Endothelial cell (in vitro differentiated cells): Measurements from ENCODE around the gene OAS3. TPM values are rescaled to one million over a fixed set of nuclear protein-coding genes. Genes with fewer than 3 reads are reported as not detected.

Source experiments
- DNase-seq: peaks from one replicate; pipeline ENCODE4 v3.0.0; 2021; ENCODE audit warnings: low spot score
- H3K27ac Mint-ChIP-seq: one replicate; pipeline ENCODE4 v1.8.0; 2021; ENCODE audit warnings: mixed read lengths, inconsistent platforms; ENCODE audit not compliant: unreplicated experiment
- H3K27me3 Mint-ChIP-seq: one replicate; pipeline ENCODE4 v1.8.0; 2021; ENCODE audit warnings: mild to moderate bottlenecking, moderate library complexity, mixed read lengths, inconsistent platforms; ENCODE audit not compliant: unreplicated experiment
- H3K36me3 Mint-ChIP-seq: one replicate; pipeline ENCODE4 v1.8.0; 2021; ENCODE audit warnings: mild to moderate bottlenecking, low read depth, mixed read lengths, inconsistent platforms; ENCODE audit not compliant: unreplicated experiment
- H3K4me1 Mint-ChIP-seq: one replicate; pipeline ENCODE4 v1.8.0; 2021; ENCODE audit warnings: mild to moderate bottlenecking, mixed read lengths, inconsistent platforms; ENCODE audit not compliant: unreplicated experiment
- H3K4me3 Mint-ChIP-seq: one replicate; pipeline ENCODE4 v1.8.0; 2021; ENCODE audit warnings: mild to moderate bottlenecking, mixed read lengths, inconsistent platforms; ENCODE audit not compliant: unreplicated experiment
- H3K9me3 Mint-ChIP-seq: one replicate; pipeline ENCODE4 v1.8.0; 2021; ENCODE audit warnings: mixed read lengths, inconsistent platforms; ENCODE audit not compliant: unreplicated experiment
- CTCF ChIP-seq: fragments of 200-600 bp; sonication (generic); IDR thresholded peaks from one replicate; pipeline ENCODE4 v1.5.0; 2021; ENCODE audit warnings: antibody characterized with exemption; ENCODE audit not compliant: unreplicated experiment
- total RNA-seq: library from RNA; stranded (reverse); fragmentation: NEBNext Ultra II Directional; extraction: Animal tissue kit (Norgen Biotek cat#: 25700); gene quantifications from one replicate; pipeline ENCODE4 v1.2.1, GENCODE V29; 2021; ENCODE audit not compliant: unreplicated experiment

The OAS3 gene
- total RNA-seq, 1 donor from 2014 or later, result 2.2 TPM

- DNase-seq, result no peak
- no peak for TF ChIP-seq CTCF
- peaks cover 16% of the 10 kb centered on the region for H3K4me1 Mint-ChIP-seq
- no peaks in the 10 kb centered on the region for H3K9me3 Mint-ChIP-seq
- H3K36me3 Mint-ChIP-seq, result no peaks in the 10 kb centered on the region
- no peak overlapping the region for H3K4me3 Mint-ChIP-seq
- no peak overlapping the region for H3K27ac Mint-ChIP-seq
- peaks cover 1% of the 10 kb centered on the region for H3K27me3 Mint-ChIP-seq
Observed at GRCh38 chr12:112970391-112970790, 32.1 kb downstream of the OAS3 start.

GRCh38 chr12:112971248-112971647, 33.0 kb downstream of the OAS3 start:
- peaks cover 1% of the 10 kb centered on the region for H3K27me3 Mint-ChIP-seq
- H3K4me3 Mint-ChIP-seq, result no peak overlapping the region
- no peak for DNase-seq
- H3K36me3 Mint-ChIP-seq, result no peaks in the 10 kb centered on the region
- no peak for TF ChIP-seq CTCF
- peaks cover 16% of the 10 kb centered on the region for H3K4me1 Mint-ChIP-seq
- H3K27ac Mint-ChIP-seq, result no peak overlapping the region
- no peaks in the 10 kb centered on the region for H3K9me3 Mint-ChIP-seq

- Mint-ChIP-seq H3K9me3 (no peaks in the 10 kb centered on the region), H3K36me3 (no peaks in the 10 kb centered on the region), H3K4me1 (peaks cover 16% of the 10 kb centered on the region), H3K27me3 (no peaks in the 10 kb centered on the region), H3K27ac (no peak overlapping the region), H3K4me3 (no peak overlapping the region)
- no peak for DNase-seq
- no peak for TF ChIP-seq CTCF
Observed at GRCh38 chr12:112973011-112973735, 34.9 kb downstream of the OAS3 start.

GRCh38 chr12:112973818-112974231, 35.6 kb downstream of the OAS3 start:
- no peak for TF ChIP-seq CTCF
- no peak for DNase-seq
- Mint-ChIP-seq H3K4me3 (no peak overlapping the region), H3K27ac (no peak overlapping the region), H3K36me3 (no peaks in the 10 kb centered on the region), H3K9me3 (no peaks in the 10 kb centered on the region), H3K27me3 (no peaks in the 10 kb centered on the region), H3K4me1 (peaks cover 16% of the 10 kb centered on the region)

GRCh38 chr12:112974904-112975303, 36.6 kb downstream of the OAS3 start:
- Mint-ChIP-seq H3K36me3 (no peaks in the 10 kb centered on the region), H3K4me1 (peaks cover 16% of the 10 kb centered on the region), H3K9me3 (no peaks in the 10 kb centered on the region), H3K27ac (no peak overlapping the region), H3K27me3 (no peaks in the 10 kb centered on the region), H3K4me3 (no peak overlapping the region)
- no peak for DNase-seq
- no peak for TF ChIP-seq CTCF
